Measurements from ENCODE around the gene TIAM1.

The TIAM1 gene

GRCh38 chr21:31318971-31319370 lies 25.1 kb downstream of the TIAM1 start:
- TF ChIP-seq, protein P1, sequence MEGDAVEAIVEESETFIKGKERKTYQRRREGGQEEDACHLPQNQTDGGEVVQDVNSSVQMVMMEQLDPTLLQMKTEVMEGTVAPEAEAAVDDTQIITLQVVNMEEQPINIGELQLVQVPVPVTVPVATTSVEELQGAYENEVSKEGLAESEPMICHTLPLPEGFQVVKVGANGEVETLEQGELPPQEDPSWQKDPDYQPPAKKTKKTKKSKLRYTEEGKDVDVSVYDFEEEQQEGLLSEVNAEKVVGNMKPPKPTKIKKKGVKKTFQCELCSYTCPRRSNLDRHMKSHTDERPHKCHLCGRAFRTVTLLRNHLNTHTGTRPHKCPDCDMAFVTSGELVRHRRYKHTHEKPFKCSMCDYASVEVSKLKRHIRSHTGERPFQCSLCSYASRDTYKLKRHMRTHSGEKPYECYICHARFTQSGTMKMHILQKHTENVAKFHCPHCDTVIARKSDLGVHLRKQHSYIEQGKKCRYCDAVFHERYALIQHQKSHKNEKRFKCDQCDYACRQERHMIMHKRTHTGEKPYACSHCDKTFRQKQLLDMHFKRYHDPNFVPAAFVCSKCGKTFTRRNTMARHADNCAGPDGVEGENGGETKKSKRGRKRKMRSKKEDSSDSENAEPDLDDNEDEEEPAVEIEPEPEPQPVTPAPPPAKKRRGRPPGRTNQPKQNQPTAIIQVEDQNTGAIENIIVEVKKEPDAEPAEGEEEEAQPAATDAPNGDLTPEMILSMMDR (IDR thresholded peaks at IDR 0.05; ENCODE audit: insufficient read depth, low read length, poor library complexity, severe bottlenecking): no peak
- TF ChIP-seq EZH2phosphoT487 (conservative IDR thresholded peaks at IDR 0.05; ENCODE audit: low read length): no peak
- H3K27ac ChIP-seq (ENCODE audit: low read depth, low read length): no peak overlapping the region
- H3F3A ChIP-seq (ENCODE audit: insufficient read depth): no peaks in the 10 kb centered on the region
- no peak overlapping the region for H2AFZ ChIP-seq (ENCODE audit: low read depth, low read length, severe bottlenecking)
- no peaks in the 10 kb centered on the region for H3K36me3 ChIP-seq (ENCODE audit: low read length)
- H3K4me3 ChIP-seq (ENCODE audit: insufficient read depth, low read length, poor library complexity, severe bottlenecking): no peak overlapping the region
- H3K27me3 ChIP-seq (ENCODE audit: low read length): no peaks in the 10 kb centered on the region
- no peaks in the 10 kb centered on the region for H3K9me2 ChIP-seq (replicated peaks; ENCODE audit: insufficient read depth, low read length)
- H3K4me2 ChIP-seq (ENCODE audit: low read depth, low read length, poor library complexity, severe bottlenecking): no peak overlapping the region
- no peak overlapping the region for H3K9ac ChIP-seq (ENCODE audit: low read length)
- no peaks in the 10 kb centered on the region for H4K20me1 ChIP-seq (ENCODE audit: low read depth, low read length)
- no peaks in the 10 kb centered on the region for H3K79me2 ChIP-seq (ENCODE audit: insufficient read depth, low read length)
- H3K9me3 ChIP-seq (ENCODE audit: insufficient read depth, low read length): no peaks in the 10 kb centered on the region

DNA sequence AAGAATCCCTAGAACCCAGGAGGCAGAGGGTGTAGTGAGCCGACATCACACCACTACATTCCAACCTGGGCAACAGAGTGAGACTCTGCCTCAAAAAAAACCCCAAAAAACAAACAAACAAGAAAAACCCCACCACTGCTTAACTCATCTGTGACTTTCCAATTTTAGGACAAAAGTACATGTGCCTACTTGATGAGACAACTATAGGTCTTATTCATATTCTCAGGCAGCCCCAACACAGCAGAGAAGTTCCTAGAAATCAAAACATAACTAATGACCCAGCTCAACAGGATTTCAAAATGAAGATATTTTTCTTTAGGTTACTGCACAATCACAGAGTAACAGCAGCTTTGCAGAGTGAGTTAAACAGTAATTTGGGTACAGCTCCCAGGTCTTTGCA lies 26.4 kb downstream of the TIAM1 start:
- no peaks in the 10 kb centered on the region for H3K79me2 ChIP-seq (ENCODE audit: insufficient read depth, low read length)
- H3K27ac ChIP-seq (ENCODE audit: low read depth, low read length): no peak overlapping the region
- no peak overlapping the region for H3K9ac ChIP-seq (ENCODE audit: low read length)
- H3K9me3 ChIP-seq (ENCODE audit: insufficient read depth, low read length): no peaks in the 10 kb centered on the region
- no peak overlapping the region for H2AFZ ChIP-seq (ENCODE audit: low read depth, low read length, severe bottlenecking)
- TF ChIP-seq, protein P1 (IDR thresholded peaks at IDR 0.05; ENCODE audit: insufficient read depth, low read length, poor library complexity, severe bottlenecking): no peak
- TF ChIP-seq EZH2phosphoT487 (conservative IDR thresholded peaks at IDR 0.05; ENCODE audit: low read length): no peak
- no peaks in the 10 kb centered on the region for H3K36me3 ChIP-seq (ENCODE audit: low read length)
- H4K20me1 ChIP-seq (ENCODE audit: low read depth, low read length): no peaks in the 10 kb centered on the region
- no peak overlapping the region for H3K4me3 ChIP-seq (ENCODE audit: insufficient read depth, low read length, poor library complexity, severe bottlenecking)
- H3F3A ChIP-seq (ENCODE audit: insufficient read depth): no peaks in the 10 kb centered on the region
- H3K27me3 ChIP-seq (ENCODE audit: low read length): no peaks in the 10 kb centered on the region
- H3K9me2 ChIP-seq (replicated peaks; ENCODE audit: insufficient read depth, low read length): no peaks in the 10 kb centered on the region
- H3K4me2 ChIP-seq (ENCODE audit: low read depth, low read length, poor library complexity, severe bottlenecking): no peak overlapping the region

DNA sequence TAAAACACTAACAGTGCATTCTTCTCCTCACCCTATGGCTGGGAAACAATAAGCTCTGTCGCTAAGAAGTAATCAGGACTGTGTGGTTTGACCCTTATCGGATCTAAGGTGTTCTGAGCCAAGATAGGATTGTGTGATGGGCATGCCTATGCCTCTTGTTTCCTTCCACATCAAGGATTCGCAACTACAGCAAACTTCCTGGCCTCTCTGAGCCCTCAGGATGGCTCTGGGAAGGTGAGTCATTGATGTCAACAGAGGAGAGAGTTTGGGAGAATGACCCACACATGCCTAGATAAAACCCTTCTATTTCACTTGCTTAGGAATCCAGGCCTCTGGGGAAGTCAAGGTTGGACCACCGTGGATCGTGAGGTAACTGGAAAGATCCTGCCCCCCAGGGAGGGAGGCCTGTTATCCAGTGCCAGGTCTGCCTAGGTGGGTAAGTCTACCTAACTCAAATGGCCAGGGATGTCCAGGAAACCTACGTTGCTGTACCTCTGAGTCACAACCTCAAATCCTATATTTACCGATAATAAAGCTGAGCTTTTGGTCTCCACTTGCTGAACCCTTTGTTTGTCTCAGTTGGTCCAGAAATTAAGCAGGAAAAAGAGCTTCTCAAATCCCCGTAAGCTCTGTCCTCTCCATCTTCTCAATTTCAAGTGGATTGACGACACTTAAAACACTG lies 27.4 kb downstream of the TIAM1 start:
- Histone ChIP-seq H3K4me3 (ENCODE audit: insufficient read depth, low read length, poor library complexity, severe bottlenecking) (no peak overlapping the region), H2AFZ (ENCODE audit: low read depth, low read length, severe bottlenecking) (no peak overlapping the region), H3F3A (ENCODE audit: insufficient read depth) (no peaks in the 10 kb centered on the region), H3K36me3 (ENCODE audit: low read length) (no peaks in the 10 kb centered on the region), H3K9me3 (ENCODE audit: insufficient read depth, low read length) (no peaks in the 10 kb centered on the region), H3K9ac (ENCODE audit: low read length) (no peak overlapping the region), H3K79me2 (ENCODE audit: insufficient read depth, low read length) (no peaks in the 10 kb centered on the region), H4K20me1 (ENCODE audit: low read depth, low read length) (no peaks in the 10 kb centered on the region), H3K4me2 (ENCODE audit: low read depth, low read length, poor library complexity, severe bottlenecking) (no peak overlapping the region), H3K27me3 (ENCODE audit: low read length) (no peaks in the 10 kb centered on the region), H3K9me2 (replicated peaks; ENCODE audit: insufficient read depth, low read length) (no peaks in the 10 kb centered on the region), H3K27ac (ENCODE audit: low read depth, low read length) (no peak overlapping the region)
- TF ChIP-seq, protein P1 (IDR thresholded peaks at IDR 0.05; ENCODE audit: insufficient read depth, low read length, poor library complexity, severe bottlenecking): no peak
- no peak for TF ChIP-seq EZH2phosphoT487 (conservative IDR thresholded peaks at IDR 0.05; ENCODE audit: low read length)

Data from SU-DHL-6 (cell line).